ENCODE measurements around the gene GON7.
A peak's percentile ranks its signal among the peaks of the same experiment; 100 is the strongest.
"Not testable (repeated sequence)": the region's sequence is repeated elsewhere in the genome, so short reads cannot be mapped to it uniquely, and the experiment has no call there.

GON7 gene

GRCh38 chr14:93184391-93185348 lies 22.2 kb downstream of the GON7 start, which contains the start of the genes LYSET and MOAP1:
LYSET (plus strand) TSS chr14:93185317; CDS start chr14:93185406, 89 bp downstream.
MOAP1 (minus strand) TSS chr14:93184897; CDS start chr14:93184242, 655 bp downstream.
- Histone ChIP-seq H3K4me1 (ENCODE audit: insufficient read depth, low read length) (peaks cover 12% of the 10 kb centered on the region), H3K27me3 (ENCODE audit: insufficient read depth, low read length) (no peaks in the 10 kb centered on the region), H3K36me3 (ENCODE audit: insufficient read depth, low read length) (peaks cover 17% of the 10 kb centered on the region), H3K4me3 (ENCODE audit: low read length) (peak within 1 kb of the TSS; percentile 100), H2AFZ (ENCODE audit: low read depth, low read length) (peak within 1 kb of the TSS; percentile 92), H3K9me3 (ENCODE audit: low read length) (no peaks in the 10 kb centered on the region)

DNA sequence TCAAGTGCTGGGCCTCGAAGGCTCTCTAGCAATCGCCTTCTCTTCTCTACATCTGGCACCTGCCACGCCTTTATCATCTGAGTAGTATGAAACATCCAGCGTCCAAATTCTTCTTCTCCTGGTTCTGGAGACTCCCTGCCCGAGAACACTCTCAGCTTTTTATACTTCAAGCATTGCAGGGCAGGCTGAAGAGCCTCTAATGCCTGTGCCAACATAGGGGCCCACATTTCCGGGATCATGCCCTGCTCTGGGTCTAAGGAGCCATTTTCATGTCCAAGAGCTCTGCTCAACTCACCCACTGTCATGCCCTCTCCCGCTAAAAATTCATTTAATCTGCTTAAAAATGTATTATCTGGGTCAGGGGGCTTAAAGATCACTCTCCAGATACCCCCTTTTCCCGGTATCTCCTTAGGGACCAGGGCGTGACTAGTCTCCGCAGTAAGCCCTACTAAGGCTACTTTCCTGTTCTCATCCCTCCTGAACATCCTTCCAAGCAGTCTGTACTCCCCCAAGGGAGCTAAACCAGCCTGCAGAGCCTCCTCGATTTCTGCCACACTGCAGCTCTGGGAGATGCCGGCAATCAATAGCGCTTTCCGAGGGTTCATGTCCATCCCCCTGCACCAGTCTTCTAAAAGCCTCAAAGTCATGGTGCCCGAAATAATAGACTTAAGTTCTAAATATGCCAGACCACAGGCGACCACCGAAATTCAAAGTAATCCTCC lies 23.1 kb downstream of the GON7 start:
- Histone ChIP-seq H2AFZ (ENCODE audit: low read depth, low read length) (peak overlapping the region; percentile 91), H3K4me1 (ENCODE audit: insufficient read depth, low read length) (peaks cover 12% of the 10 kb centered on the region), H3K9me3 (ENCODE audit: low read length) (no peaks in the 10 kb centered on the region), H3K27me3 (ENCODE audit: insufficient read depth, low read length) (no peaks in the 10 kb centered on the region), H3K4me3 (ENCODE audit: low read length) (peak overlapping the region; percentile 100), H3K36me3 (ENCODE audit: insufficient read depth, low read length) (peaks cover 15% of the 10 kb centered on the region)

DNA sequence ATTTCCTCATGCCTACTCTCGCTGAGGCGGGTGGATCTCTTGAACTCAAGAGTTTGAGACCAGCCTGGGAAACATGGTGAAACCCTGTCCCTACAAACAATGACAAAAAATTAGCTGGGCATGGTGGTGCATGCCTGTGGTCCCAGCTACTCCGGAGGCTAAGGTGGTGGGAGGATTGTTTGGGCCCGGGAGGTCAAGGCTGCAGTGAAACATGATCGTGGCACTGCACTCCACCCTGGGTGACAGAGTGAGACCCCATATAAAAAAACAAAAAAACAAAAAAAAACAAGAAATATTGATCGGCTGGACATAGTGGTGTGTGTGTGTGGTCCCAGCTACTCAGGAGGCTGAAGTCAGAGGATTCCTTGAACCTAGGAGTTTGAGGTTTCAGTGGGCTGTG lies 31.4 kb downstream of the GON7 start:
- Histone ChIP-seq H3K36me3 (ENCODE audit: insufficient read depth, low read length) (no peaks in the 10 kb centered on the region), H3K4me1 (ENCODE audit: insufficient read depth, low read length) (peaks cover 3% of the 10 kb centered on the region), H3K4me3 (ENCODE audit: low read length) (no peak overlapping the region), H2AFZ (ENCODE audit: low read depth, low read length) (no peak overlapping the region), H3K27me3 (ENCODE audit: insufficient read depth, low read length) (no peaks in the 10 kb centered on the region), H3K9me3 (ENCODE audit: low read length) (no peaks in the 10 kb centered on the region)

DNA sequence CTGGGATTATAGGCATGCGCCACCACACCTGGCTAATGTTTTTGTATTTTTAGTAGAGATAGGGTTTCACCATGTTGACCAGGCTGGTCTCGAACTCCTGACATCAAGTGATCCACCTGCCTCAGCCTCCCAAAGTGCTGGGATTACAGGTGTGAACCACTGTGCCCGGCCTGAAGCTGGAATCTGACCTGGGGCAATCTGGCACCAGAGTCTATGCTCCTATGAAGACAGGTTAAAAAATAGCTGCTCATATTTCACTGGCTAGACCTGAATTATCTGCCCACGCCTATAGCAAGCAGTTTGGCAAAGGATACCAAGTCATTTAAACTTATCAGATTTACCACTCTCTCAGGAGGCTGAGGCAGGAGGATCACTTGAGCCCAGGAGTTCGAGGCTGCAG lies 32.1 kb downstream of the GON7 start:
- H3K36me3 ChIP-seq (ENCODE audit: insufficient read depth, low read length); H3K9me3 ChIP-seq (ENCODE audit: low read length); H3K4me1 ChIP-seq (ENCODE audit: insufficient read depth, low read length); H2AFZ ChIP-seq (ENCODE audit: low read depth, low read length); H3K4me3 ChIP-seq (ENCODE audit: low read length); H3K27me3 ChIP-seq (ENCODE audit: insufficient read depth, low read length): not testable (repeated sequence)

- H3K4me3 ChIP-seq (ENCODE audit: low read length) = no peak overlapping the region
- no peaks in the 10 kb centered on the region for H3K9me3 ChIP-seq (ENCODE audit: low read length)
- H3K4me1 ChIP-seq (ENCODE audit: insufficient read depth, low read length) = peaks cover 3% of the 10 kb centered on the region
- H3K36me3 ChIP-seq (ENCODE audit: insufficient read depth, low read length) = no peaks in the 10 kb centered on the region
- no peak overlapping the region for H2AFZ ChIP-seq (ENCODE audit: low read depth, low read length)
- no peaks in the 10 kb centered on the region for H3K27me3 ChIP-seq (ENCODE audit: insufficient read depth, low read length)
These were observed 32.9 kb downstream of the GON7 start for GRCh38 chr14:93173943-93174395.

- H3K27me3 ChIP-seq (ENCODE audit: insufficient read depth, low read length) = no peaks in the 10 kb centered on the region
- no peaks in the 10 kb centered on the region for H3K9me3 ChIP-seq (ENCODE audit: low read length)
- H3K4me3 ChIP-seq (ENCODE audit: low read length) = no peak overlapping the region
- H3K36me3 ChIP-seq (ENCODE audit: insufficient read depth, low read length) = no peaks in the 10 kb centered on the region
- no peak overlapping the region for H2AFZ ChIP-seq (ENCODE audit: low read depth, low read length)
- peaks cover 3% of the 10 kb centered on the region for H3K4me1 ChIP-seq (ENCODE audit: insufficient read depth, low read length)
These were observed 35.5 kb downstream of the GON7 start for GRCh38 chr14:93171376-93171775.

DNA sequence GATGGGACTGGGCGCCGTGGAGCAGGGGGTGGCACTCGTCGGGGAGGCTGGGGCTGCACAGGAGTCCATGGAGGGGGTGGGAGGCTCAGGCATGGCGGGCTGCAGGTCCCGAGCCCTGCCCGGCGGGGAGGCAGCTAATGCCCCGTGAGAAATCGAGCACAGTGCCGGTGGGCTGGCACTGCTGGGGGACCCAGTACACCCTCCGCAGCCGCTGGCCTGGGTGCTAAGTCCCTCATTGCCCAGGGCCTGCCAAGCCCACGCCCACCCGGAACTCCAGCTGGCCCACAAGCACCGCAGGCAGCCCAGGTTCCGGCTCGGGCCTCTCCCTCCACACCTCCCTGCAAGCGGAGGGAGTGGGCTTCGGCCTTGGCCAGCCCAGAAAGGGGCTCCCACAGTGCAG lies 36.7 kb downstream of the GON7 start:
- H3K36me3 ChIP-seq (ENCODE audit: insufficient read depth, low read length); H3K9me3 ChIP-seq (ENCODE audit: low read length): not testable (repeated sequence)

GRCh38 chr14:93169619-93170018 lies 37.2 kb downstream of the GON7 start:
- not testable (repeated sequence) for H3K27me3 ChIP-seq (ENCODE audit: insufficient read depth, low read length); H3K36me3 ChIP-seq (ENCODE audit: insufficient read depth, low read length); H2AFZ ChIP-seq (ENCODE audit: low read depth, low read length); H3K4me3 ChIP-seq (ENCODE audit: low read length); H3K4me1 ChIP-seq (ENCODE audit: insufficient read depth, low read length); H3K9me3 ChIP-seq (ENCODE audit: low read length)

More for the DNA sequence above, 36.7 kb downstream of the GON7 start:
- not testable (repeated sequence) for H3K4me1 ChIP-seq (ENCODE audit: insufficient read depth, low read length); H2AFZ ChIP-seq (ENCODE audit: low read depth, low read length); H3K4me3 ChIP-seq (ENCODE audit: low read length); H3K27me3 ChIP-seq (ENCODE audit: insufficient read depth, low read length)

DNA sequence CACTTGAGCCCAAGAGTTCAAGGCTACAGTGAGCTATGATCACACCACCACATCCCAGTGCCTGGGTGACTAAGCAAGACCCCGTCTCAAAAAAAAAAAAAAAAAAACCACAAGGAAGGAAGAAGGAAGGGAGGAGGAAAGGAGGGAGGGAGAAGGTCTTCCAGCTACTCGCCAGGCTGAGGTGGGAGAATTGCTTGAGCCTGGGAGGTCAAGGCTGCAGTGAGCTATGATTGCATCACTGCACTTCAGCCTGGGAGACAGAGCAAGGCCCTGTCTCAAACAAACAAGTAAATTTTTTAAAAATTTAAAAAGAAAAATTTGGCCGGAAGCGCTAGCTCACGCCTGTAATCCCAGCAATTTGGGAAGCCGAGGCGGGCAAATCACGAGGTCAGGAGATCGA lies 38.3 kb downstream of the GON7 start:
- H3K4me1 ChIP-seq (ENCODE audit: insufficient read depth, low read length); H2AFZ ChIP-seq (ENCODE audit: low read depth, low read length); H3K27me3 ChIP-seq (ENCODE audit: insufficient read depth, low read length); H3K36me3 ChIP-seq (ENCODE audit: insufficient read depth, low read length); H3K4me3 ChIP-seq (ENCODE audit: low read length); H3K9me3 ChIP-seq (ENCODE audit: low read length): not testable (repeated sequence)

GRCh38 chr14:93165271-93166265 lies 41.3 kb downstream of the GON7 start:
- not testable (repeated sequence) for H3K36me3 ChIP-seq (ENCODE audit: insufficient read depth, low read length); H3K9me3 ChIP-seq (ENCODE audit: low read length); H3K4me1 ChIP-seq (ENCODE audit: insufficient read depth, low read length); H3K4me3 ChIP-seq (ENCODE audit: low read length); H3K27me3 ChIP-seq (ENCODE audit: insufficient read depth, low read length)
- H2AFZ ChIP-seq (ENCODE audit: low read depth, low read length) = peak overlapping the region; percentile 10

DNA sequence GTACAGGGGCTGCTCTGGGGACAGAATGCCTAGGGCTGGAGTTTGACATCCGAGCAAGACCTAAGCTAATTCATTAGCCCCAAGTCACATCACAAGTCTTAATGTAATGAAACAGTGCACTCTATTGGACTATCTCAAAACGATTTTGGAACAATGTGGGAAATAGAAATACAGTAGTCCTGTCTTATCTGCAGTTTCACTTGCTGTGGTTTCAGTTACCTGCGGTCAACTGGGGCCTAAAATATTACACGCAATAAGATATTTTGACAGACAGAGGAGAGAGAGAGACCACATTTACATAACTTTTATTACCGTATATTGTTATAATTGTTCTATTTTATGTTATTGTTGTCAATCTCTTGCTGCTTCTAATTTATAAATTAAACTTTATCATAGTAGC lies 43.3 kb downstream of the GON7 start:
- H3K9me3 ChIP-seq (ENCODE audit: low read length) = no peaks in the 10 kb centered on the region
- H3K4me3 ChIP-seq (ENCODE audit: low read length) = no peak overlapping the region
- H2AFZ ChIP-seq (ENCODE audit: low read depth, low read length) = no peak overlapping the region
- H3K27me3 ChIP-seq (ENCODE audit: insufficient read depth, low read length) = no peaks in the 10 kb centered on the region
- no peaks in the 10 kb centered on the region for H3K36me3 ChIP-seq (ENCODE audit: insufficient read depth, low read length)
- peaks cover 6% of the 10 kb centered on the region for H3K4me1 ChIP-seq (ENCODE audit: insufficient read depth, low read length)

DNA sequence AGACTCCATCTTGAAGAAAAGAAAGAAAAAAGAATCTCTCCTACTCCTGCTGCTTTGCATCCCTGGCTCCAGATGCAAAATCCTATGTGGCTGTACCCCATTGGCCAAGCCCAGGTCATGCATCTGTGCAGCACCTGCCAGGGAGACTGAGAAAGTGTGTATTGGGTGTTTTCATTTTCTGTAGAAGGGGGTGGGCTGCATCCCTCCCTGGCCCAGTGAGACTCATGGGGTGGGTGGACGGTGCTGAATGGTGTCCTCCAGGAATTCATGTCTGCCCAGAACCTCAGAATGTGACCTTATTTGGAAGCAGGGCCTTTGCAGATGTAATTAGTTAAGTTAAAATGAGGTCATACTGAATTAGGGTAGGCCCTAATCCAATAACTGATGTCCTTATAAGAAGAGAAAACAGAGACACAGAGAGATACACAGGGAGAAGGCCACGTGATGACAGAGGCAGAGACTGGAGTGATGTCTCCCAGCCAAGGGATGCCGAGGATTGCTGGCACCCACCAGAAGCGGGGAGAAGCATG lies 45.4 kb downstream of the GON7 start:
- Histone ChIP-seq H3K27me3 (ENCODE audit: insufficient read depth, low read length) (no peaks in the 10 kb centered on the region), H3K4me3 (ENCODE audit: low read length) (no peak overlapping the region), H3K36me3 (ENCODE audit: insufficient read depth, low read length) (no peaks in the 10 kb centered on the region), H3K9me3 (ENCODE audit: low read length) (no peaks in the 10 kb centered on the region), H2AFZ (ENCODE audit: low read depth, low read length) (no peak overlapping the region), H3K4me1 (ENCODE audit: insufficient read depth, low read length) (peaks cover 6% of the 10 kb centered on the region)

All from neuron (in vitro differentiated cells).